OCI-LY1 (cell line): Measurements from ENCODE around the gene CIB4.

Source experiments
- EZH2 ChIP-seq: fragments of 200-600 bp; sonication (generic), shearing (Covaris generic); IDR thresholded peaks from 2 replicates; pipeline ENCODE4 v1.8.0; 2017; ENCODE audit warnings: borderline replicate concordance, mixed run types, mild to moderate bottlenecking, antibody characterized with exemption, low read length, moderate library complexity, mixed read lengths
- TF ChIP-seq, protein P1 (sequence below): fragments of 200-600 bp; sonication (generic), shearing (Covaris generic); IDR thresholded peaks from 2 replicates; pipeline ENCODE4 v1.5.1; 2017; ENCODE audit warnings: mild to moderate bottlenecking, antibody characterized with exemption, low read length, moderate library complexity, mixed read lengths

DNA sequence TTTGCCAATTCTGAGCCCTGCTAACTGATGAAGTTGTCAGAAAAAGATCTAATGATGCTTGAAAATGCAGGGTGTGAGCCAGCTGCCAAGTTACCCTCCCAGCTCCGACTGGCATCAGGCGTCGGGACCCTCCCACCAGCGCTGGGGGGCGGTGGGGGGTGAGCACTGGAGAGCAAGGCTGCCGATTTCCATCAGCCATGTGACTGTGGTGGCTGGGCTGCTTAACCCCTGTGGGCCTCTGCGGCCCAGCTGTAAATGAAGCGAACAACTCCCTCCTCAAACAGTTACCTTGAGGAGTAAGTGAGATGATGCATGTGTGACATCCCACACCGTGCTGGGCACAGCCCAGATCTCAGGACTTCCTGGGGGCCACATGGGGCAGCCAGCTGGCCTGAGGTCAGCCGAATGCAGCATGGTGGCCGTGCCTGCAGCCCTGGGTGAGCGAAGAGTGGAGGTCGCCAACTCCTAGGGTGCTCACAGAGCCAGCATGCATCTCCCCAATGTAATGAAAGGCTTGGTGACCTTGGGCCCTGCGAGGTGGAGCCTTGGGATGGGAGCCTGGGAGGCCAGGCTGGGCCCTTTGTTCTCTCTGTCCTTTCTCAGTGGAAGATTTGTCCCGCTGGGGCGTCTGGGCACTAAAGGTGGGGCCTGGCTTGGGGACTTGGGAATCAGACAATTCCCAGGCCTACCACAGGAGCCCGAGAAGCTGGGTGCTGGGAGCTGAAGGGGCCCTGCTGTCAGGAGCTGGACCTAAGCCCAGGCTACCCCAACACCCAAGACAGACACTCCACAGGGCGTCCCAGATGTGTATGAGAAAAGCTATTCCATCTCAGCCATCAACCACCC is 25.1 kb downstream of the CIB4 start:
- TF ChIP-seq, protein P1, sequence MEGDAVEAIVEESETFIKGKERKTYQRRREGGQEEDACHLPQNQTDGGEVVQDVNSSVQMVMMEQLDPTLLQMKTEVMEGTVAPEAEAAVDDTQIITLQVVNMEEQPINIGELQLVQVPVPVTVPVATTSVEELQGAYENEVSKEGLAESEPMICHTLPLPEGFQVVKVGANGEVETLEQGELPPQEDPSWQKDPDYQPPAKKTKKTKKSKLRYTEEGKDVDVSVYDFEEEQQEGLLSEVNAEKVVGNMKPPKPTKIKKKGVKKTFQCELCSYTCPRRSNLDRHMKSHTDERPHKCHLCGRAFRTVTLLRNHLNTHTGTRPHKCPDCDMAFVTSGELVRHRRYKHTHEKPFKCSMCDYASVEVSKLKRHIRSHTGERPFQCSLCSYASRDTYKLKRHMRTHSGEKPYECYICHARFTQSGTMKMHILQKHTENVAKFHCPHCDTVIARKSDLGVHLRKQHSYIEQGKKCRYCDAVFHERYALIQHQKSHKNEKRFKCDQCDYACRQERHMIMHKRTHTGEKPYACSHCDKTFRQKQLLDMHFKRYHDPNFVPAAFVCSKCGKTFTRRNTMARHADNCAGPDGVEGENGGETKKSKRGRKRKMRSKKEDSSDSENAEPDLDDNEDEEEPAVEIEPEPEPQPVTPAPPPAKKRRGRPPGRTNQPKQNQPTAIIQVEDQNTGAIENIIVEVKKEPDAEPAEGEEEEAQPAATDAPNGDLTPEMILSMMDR = no peak
- TF ChIP-seq EZH2 = no peak
